ENCODE data around the gene TXLNG. TPM values are rescaled to one million over a fixed set of nuclear protein-coding genes. Genes with fewer than 3 reads are reported as not detected.

Gene TXLNG
- polyA plus RNA-seq, 1 of the 3 experiments (the other 2 are of a cell fraction): 12.1 TPM

- TF ChIP-seq PBX3 (IDR thresholded peaks at IDR 0.05) (no peak), YY1 (IDR thresholded peaks at IDR 0.05; ENCODE audit: low read depth) (peak; percentile 70; the same call in 1 of the 2 replicates), TEAD4 (IDR thresholded peaks at IDR 0.05; ENCODE audit: borderline replicate concordance, insufficient read depth) (no peak), TCF12 (IDR thresholded peaks at IDR 0.05) (0 out of 2 replicates have a peak, but pooled peaks have one; percentile 19), SMC3 (IDR thresholded peaks at IDR 0.05; ENCODE audit: low read depth, low read length) (peak; percentile 64), RFX5 (IDR thresholded peaks at IDR 0.05; ENCODE audit: low read length) (no peak), NFIC (IDR thresholded peaks at IDR 0.05; ENCODE audit: borderline replicate concordance) (no peak), FOXJ3 (CRISPR knock-in tag; IDR thresholded peaks at IDR 0.05) (no peak), FOXM1 (IDR thresholded peaks at IDR 0.05; ENCODE audit: low read depth) (no peak), GABPA (IDR thresholded peaks at IDR 0.05; ENCODE audit: low read depth) (no peak), RXRA (IDR thresholded peaks at IDR 0.05; ENCODE audit: borderline replicate concordance, low read depth) (no peak), ELF1 (IDR thresholded peaks at IDR 0.05) (no peak), EP300 (IDR thresholded peaks at IDR 0.05; ENCODE audit: borderline replicate concordance in 1 of 2, low read depth in 1 of 2, low read length in 1 of 2) (peak in 1 of 2 experiments; percentile 41; a peak in 2 of 4 replicates), RAD21 (IDR thresholded peaks at IDR 0.05; ENCODE audit: low read length) (peak; percentile 87)
- TF ChIP-seq, protein P1, sequence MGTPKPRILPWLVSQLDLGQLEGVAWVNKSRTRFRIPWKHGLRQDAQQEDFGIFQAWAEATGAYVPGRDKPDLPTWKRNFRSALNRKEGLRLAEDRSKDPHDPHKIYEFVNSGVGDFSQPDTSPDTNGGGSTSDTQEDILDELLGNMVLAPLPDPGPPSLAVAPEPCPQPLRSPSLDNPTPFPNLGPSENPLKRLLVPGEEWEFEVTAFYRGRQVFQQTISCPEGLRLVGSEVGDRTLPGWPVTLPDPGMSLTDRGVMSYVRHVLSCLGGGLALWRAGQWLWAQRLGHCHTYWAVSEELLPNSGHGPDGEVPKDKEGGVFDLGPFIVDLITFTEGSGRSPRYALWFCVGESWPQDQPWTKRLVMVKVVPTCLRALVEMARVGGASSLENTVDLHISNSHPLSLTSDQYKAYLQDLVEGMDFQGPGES (IDR thresholded peaks at IDR 0.05; ENCODE audit: low read depth, low read length): no peak
These were observed 39.9 kb downstream of the TXLNG start (continued) for GRCh38 chrX:16826207-16826606.

- POLR2A ChIA-PET: no interaction called here
- peak overlapping the region in 1 of 2 experiments; percentile 75; a peak in 2 of 4 replicates for H3K27ac ChIP-seq (ENCODE audit: low read depth in 2 of 2, low read length in 1 of 2)
- peaks cover 16 to 22% of the 10 kb centered on the region in 2 experiments; a peak in 3 of 4 replicates for H3K4me1 ChIP-seq (ENCODE audit: control insufficient read depth in 1 of 2, insufficient read depth in 2 of 2, low read depth in 1 of 2, low read length in 1 of 2)
- CTCF ChIA-PET: interaction anchor here (1.0 to 6.6 kb wide), 7 partner anchors 10 to 764 kb away, joined by 3 to 74 read pairs (median 9); no protein-coding TSS in a partner anchor
- H3K4me2 ChIP-seq: peak overlapping the region; percentile 30; the same call in 1 of the 2 replicates
- peaks cover 41% of the 10 kb centered on the region for H3F3A ChIP-seq (replicated peaks; ENCODE audit: insufficient read depth)
- H3K9me3 ChIP-seq: no peaks in the 10 kb centered on the region
- H3K27me3 ChIP-seq (ENCODE audit: insufficient read depth): no peaks in the 10 kb centered on the region
- H3K9me2 ChIP-seq: no peaks in the 10 kb centered on the region
- H3K9ac ChIP-seq: peak overlapping the region; percentile 10; the same call in 1 of the 2 replicates
- WGBS (ENCODE audit: low lambda C conversion rate): 60% methylated on average over 2 of the region's 2 CpGs
- no peak for DNase-seq
- no peak overlapping the region for H3K4me3 ChIP-seq (ENCODE audit: low read depth in 2 of 2, low read length in 1 of 2)
- no peaks in the 10 kb centered on the region for H4K20me1 ChIP-seq (ENCODE audit: insufficient read depth)
- H3K79me2 ChIP-seq (ENCODE audit: insufficient read depth): no peaks in the 10 kb centered on the region
- no peak overlapping the region for H2AFZ ChIP-seq (ENCODE audit: low read depth)
- H3K36me3 ChIP-seq (replicated peaks in 1 of 2; ENCODE audit: control insufficient read depth in 1 of 2, insufficient read depth in 2 of 2, low read length in 1 of 2): peaks cover 16 to 38% of the 10 kb centered on the region in 2 experiments
- TF ChIP-seq NFIC (IDR thresholded peaks at IDR 0.05; ENCODE audit: borderline replicate concordance) (0 out of 2 replicates have a peak, but pooled peaks have one; percentile 8), GATA2 (CRISPR knock-in tag; IDR thresholded peaks at IDR 0.05) (no peak), TCF12 (IDR thresholded peaks at IDR 0.05) (no peak), FOSL2 (IDR thresholded peaks at IDR 0.05; ENCODE audit: borderline replicate concordance, low read depth) (peak; percentile 9; the same call in 1 of the 2 replicates)
- TF ChIP-seq, protein P2, sequence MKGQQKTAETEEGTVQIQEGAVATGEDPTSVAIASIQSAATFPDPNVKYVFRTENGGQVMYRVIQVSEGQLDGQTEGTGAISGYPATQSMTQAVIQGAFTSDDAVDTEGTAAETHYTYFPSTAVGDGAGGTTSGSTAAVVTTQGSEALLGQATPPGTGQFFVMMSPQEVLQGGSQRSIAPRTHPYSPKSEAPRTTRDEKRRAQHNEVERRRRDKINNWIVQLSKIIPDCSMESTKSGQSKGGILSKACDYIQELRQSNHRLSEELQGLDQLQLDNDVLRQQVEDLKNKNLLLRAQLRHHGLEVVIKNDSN (IDR thresholded peaks at IDR 0.05; ENCODE audit: borderline replicate concordance, low read depth): no peak
These were observed 41.0 kb downstream of the TXLNG start for GRCh38 chrX:16827225-16827624.
